ENCODE data around the gene E2F1.

E2F1 gene

DNA sequence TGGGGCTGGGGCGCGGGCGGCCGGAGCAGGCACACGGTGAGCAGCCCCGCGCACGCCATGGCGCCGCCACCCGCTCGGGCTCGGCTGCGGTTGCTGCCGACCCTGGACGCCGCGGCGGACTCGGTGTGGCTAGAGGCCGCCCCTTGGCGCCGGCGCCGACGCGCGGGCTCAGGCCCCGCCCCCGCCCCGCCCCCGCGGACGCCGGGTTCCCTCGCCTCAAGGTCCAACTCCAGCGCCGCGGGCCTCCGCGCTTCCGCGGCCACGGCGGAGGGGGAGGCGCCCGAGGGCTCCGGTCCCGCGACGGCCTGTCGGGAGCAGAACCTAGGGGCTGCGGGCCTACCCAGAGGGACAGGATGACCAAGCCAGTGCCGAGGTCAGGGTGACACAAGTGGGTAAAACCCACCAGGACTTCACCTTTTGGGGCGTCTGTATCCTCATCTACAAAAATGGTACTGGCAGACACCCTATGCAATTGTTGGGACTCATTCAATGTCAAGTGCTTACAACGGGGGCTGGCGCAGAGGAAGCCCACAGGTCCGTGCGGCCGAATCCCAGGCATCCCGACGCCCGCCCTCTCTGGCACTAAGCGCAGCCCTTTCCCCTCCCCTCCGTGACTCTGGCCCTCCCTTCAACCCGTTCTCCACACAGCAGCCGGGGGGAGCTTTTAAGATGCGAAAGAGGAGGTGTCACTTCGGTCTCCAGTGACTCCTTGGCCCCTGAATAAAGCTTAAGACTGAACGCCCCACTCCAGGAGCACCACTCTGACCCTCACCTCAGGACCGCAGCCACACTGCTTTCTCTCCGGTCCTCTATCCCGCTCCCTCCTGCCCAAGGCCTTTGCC is 11.7 kb downstream of the E2F1 start, which contains the start of gene NECAB3:
TSS of gene NECAB3 (minus strand) at position 135 of the 842 bp plus-strand sequence. CDS start at position 59, 76 bp downstream.
- TF ChIP-seq POLR2AphosphoS5 (IDR thresholded peaks at IDR 0.05; ENCODE audit: low read depth) (peak; percentile 17; the same call in 1 of the 2 replicates), SPI1 (IDR thresholded peaks at IDR 0.05; ENCODE audit: borderline replicate concordance, low read depth) (no peak)
- DNase-seq (ENCODE audit: low read depth in 1 of 2, low spot score in 1 of 2), result peak; percentile 54 to 57
- H3K4me3 ChIP-seq (replicated peaks; ENCODE audit: insufficient read depth, low read length), result peak within 1 kb of the TSS; percentile 48
- peak within 1 kb of the TSS; percentile 37; the same call in 1 of the 2 replicates for H3K27ac ChIP-seq (replicated peaks)
- no peaks in the 10 kb centered on the region for H3K27me3 ChIP-seq (ENCODE audit: insufficient read depth, poor library complexity, severe bottlenecking)

DNA sequence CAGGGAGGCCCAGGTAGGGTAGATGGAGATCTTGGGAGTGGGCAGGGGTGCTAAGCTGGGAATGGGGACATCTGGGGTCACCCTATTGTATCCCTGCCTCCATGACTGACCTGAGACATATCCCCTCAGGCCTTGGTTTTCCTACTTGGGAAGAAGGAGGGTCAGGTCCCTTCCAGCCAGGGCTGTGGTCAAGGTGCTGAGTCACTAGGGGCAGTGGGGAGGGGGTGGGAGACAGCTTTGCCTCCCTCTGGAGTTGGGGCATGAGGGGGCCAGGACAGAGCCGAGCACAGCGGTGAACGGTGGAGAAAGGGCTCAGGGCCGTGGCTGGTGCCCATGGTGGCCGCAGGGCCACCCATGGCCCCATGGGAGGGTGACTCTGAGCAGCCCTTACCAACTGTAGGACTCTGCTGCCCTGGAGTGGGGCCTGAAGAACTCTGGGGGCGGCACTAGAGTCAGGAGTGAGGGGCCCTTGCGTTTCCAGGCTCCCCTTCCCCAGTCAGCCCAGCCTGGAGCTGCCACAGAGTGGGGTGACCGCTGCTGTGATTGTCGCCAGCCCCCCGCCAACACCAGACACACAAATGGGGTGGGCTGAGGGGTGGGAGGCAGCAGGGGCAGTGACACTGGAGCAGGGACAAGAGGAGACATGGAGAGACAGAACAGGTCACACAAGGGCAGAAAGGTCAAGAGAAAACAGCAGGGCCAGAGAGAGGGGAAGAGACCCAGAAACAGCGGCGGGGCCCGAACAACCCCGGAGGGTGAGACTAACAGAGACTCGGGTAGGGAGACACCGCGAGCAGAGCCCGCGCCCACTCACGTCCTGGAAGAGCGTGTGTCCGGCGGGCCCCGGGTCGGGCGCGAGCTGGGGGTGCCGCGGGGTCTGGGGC is 12.5 kb downstream of the E2F1 start:
- TF ChIP-seq, protein P1, sequence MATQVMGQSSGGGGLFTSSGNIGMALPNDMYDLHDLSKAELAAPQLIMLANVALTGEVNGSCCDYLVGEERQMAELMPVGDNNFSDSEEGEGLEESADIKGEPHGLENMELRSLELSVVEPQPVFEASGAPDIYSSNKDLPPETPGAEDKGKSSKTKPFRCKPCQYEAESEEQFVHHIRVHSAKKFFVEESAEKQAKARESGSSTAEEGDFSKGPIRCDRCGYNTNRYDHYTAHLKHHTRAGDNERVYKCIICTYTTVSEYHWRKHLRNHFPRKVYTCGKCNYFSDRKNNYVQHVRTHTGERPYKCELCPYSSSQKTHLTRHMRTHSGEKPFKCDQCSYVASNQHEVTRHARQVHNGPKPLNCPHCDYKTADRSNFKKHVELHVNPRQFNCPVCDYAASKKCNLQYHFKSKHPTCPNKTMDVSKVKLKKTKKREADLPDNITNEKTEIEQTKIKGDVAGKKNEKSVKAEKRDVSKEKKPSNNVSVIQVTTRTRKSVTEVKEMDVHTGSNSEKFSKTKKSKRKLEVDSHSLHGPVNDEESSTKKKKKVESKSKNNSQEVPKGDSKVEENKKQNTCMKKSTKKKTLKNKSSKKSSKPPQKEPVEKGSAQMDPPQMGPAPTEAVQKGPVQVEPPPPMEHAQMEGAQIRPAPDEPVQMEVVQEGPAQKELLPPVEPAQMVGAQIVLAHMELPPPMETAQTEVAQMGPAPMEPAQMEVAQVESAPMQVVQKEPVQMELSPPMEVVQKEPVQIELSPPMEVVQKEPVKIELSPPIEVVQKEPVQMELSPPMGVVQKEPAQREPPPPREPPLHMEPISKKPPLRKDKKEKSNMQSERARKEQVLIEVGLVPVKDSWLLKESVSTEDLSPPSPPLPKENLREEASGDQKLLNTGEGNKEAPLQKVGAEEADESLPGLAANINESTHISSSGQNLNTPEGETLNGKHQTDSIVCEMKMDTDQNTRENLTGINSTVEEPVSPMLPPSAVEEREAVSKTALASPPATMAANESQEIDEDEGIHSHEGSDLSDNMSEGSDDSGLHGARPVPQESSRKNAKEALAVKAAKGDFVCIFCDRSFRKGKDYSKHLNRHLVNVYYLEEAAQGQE (IDR thresholded peaks at IDR 0.05; ENCODE audit: insufficient replicate concordance, low read depth), result no peak
- TF ChIP-seq, protein P2, sequence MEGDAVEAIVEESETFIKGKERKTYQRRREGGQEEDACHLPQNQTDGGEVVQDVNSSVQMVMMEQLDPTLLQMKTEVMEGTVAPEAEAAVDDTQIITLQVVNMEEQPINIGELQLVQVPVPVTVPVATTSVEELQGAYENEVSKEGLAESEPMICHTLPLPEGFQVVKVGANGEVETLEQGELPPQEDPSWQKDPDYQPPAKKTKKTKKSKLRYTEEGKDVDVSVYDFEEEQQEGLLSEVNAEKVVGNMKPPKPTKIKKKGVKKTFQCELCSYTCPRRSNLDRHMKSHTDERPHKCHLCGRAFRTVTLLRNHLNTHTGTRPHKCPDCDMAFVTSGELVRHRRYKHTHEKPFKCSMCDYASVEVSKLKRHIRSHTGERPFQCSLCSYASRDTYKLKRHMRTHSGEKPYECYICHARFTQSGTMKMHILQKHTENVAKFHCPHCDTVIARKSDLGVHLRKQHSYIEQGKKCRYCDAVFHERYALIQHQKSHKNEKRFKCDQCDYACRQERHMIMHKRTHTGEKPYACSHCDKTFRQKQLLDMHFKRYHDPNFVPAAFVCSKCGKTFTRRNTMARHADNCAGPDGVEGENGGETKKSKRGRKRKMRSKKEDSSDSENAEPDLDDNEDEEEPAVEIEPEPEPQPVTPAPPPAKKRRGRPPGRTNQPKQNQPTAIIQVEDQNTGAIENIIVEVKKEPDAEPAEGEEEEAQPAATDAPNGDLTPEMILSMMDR (IDR thresholded peaks at IDR 0.05; ENCODE audit: insufficient read depth, low read length), result no peak
- TF ChIP-seq SPI1 (IDR thresholded peaks at IDR 0.05; ENCODE audit: borderline replicate concordance, low read depth), result no peak
- no peak for TF ChIP-seq GABPA (IDR thresholded peaks at IDR 0.05; ENCODE audit: low read depth)
- TF ChIP-seq POLR2AphosphoS5 (IDR thresholded peaks at IDR 0.05; ENCODE audit: low read depth), result no peak
- H3K4me3 ChIP-seq (replicated peaks; ENCODE audit: insufficient read depth, low read length), result peak overlapping the region; percentile 48
- peak overlapping the region; percentile 37; the same call in 1 of the 2 replicates for H3K27ac ChIP-seq (replicated peaks)
- no peaks in the 10 kb centered on the region for H3K27me3 ChIP-seq (ENCODE audit: insufficient read depth, poor library complexity, severe bottlenecking)
- DNase-seq (ENCODE audit: low read depth in 1 of 2, low spot score in 1 of 2), result no peak

DNA sequence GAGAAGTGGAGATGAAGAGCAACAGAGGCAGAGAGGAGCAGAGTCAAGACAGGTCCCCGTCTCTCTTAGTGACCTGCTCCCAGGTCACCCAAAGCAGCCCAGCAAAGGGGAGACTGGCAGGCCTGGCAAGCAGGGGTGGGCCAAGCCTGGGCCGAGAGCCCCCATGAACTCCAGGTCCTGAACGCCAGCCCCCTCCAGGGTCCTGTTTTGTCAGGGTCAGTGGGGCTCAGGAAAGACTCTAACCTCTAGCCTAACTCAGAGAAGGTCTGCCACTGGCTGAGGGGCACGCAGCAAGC is 13.1 kb downstream of the E2F1 start:
- TF ChIP-seq, protein P1 (IDR thresholded peaks at IDR 0.05; ENCODE audit: insufficient replicate concordance, low read depth), result no peak
- no peak for TF ChIP-seq GABPA (IDR thresholded peaks at IDR 0.05; ENCODE audit: low read depth)
- no peak for TF ChIP-seq SPI1 (IDR thresholded peaks at IDR 0.05; ENCODE audit: borderline replicate concordance, low read depth)
- TF ChIP-seq, protein P2 (IDR thresholded peaks at IDR 0.05; ENCODE audit: insufficient read depth, low read length), result no peak
- no peak for TF ChIP-seq POLR2AphosphoS5 (IDR thresholded peaks at IDR 0.05; ENCODE audit: low read depth)
- no peak overlapping the region for H3K4me3 ChIP-seq (replicated peaks; ENCODE audit: insufficient read depth, low read length)
- no peaks in the 10 kb centered on the region for H3K27me3 ChIP-seq (ENCODE audit: insufficient read depth, poor library complexity, severe bottlenecking)
- H3K27ac ChIP-seq (replicated peaks), result no peak overlapping the region
- DNase-seq (ENCODE audit: low read depth in 1 of 2, low spot score in 1 of 2), result no peak

Measured in HL-60 (cell line).